Erythroblast (primary cell): ENCODE measurements around the gene LONP2.

ENCODE experiments used
- GATA1 ChIP-seq: IDR thresholded peaks from 2 replicates; pipeline ENCODE4 v1.6.1; 2011; ENCODE audit warnings: low read depth, mild to moderate bottlenecking, control low read depth, low read length, moderate library complexity
- POLR2A ChIP-seq: IDR thresholded peaks from 2 replicates; pipeline ENCODE4 v1.6.1; 2011; ENCODE audit warnings: mild to moderate bottlenecking, low read length

DNA sequence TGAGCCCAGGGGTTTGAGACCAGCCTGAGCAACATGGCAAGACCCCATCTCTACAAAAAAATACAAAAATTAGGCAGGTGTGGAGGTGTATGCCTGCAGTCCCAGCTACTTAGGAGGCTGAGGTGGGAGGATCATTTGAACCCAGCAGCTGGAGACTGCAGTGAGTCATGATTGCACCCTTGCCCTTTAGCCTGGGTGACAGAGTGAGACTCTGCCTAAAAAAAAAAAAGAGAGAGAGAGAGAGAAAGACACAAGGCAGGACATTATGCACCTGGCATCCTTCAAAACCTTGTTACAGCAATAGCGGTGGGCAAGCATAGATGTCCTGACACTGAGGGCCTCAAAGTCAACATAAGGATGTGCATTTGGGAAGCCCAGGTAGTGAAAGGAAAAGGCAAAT, 161.1 kb downstream of the LONP2 start:
- no peak for TF ChIP-seq POLR2A
- TF ChIP-seq GATA1: no peak
